ENCODE data around the gene RAD9A. TPM values are rescaled to one million over a fixed set of nuclear protein-coding genes. Genes with fewer than 3 reads are reported as not detected.

RAD9A gene
- total and polyA plus RNA-seq, 5 donors from 2014 or later = 3.5 to 27.5 (median 6.7) TPM

- H3K4me1 Mint-ChIP-seq = peaks cover 2 to 40% (median 20%) of the 10 kb centered on the region in 4 donors
- peak; percentile 79 to 83 (median 82) for DNase-seq
- no peaks in the 10 kb centered on the region for H3K9me3 ChIP-seq (ENCODE audit: control insufficient read depth in 2 of 2, low read length in 2 of 2)
- H3K36me3 ChIP-seq (ENCODE audit: control insufficient read depth, insufficient read depth, low read length) = no peaks in the 10 kb centered on the region
- no peaks in the 10 kb centered on the region for H3K36me3 Mint-ChIP-seq
- ATAC-seq (ENCODE audit: low read depth in 2 of 2) = peak; percentile 71 to 72
- peaks cover 51% of the 10 kb centered on the region for H3K27me3 Mint-ChIP-seq
- H3K4me3 Mint-ChIP-seq = peak overlapping the region; percentile 95 to 97 (median 96)
- H3K4me3 ChIP-seq (ENCODE audit: low read depth, low read length) = peak overlapping the region; percentile 13
- peak overlapping the region; percentile 84 to 97 (median 88) for H3K27ac Mint-ChIP-seq
- no peaks in the 10 kb centered on the region for H3K27me3 ChIP-seq (ENCODE audit: control insufficient read depth, insufficient read depth, low read length)
- H3K9me3 Mint-ChIP-seq = peaks cover 0 to 3% (median 0%) of the 10 kb centered on the region in 7 donors
- peak overlapping the region; percentile 73 for H3K27ac ChIP-seq (ENCODE audit: insufficient read depth, low read length, poor library complexity, severe bottlenecking)
- peaks cover 38% of the 10 kb centered on the region for H3K4me1 ChIP-seq (ENCODE audit: control insufficient read depth, insufficient read depth, low read length, poor library complexity, severe bottlenecking)
Measured at GRCh38 chr11:67373648-67374570, 17.9 kb upstream of the RAD9A start.

GRCh38 chr11:67374571-67375281 lies 17.1 kb upstream of the RAD9A start:
- no peak overlapping the region for H3K4me3 ChIP-seq (ENCODE audit: low read depth, low read length)
- peaks cover 0 to 33% (median 18%) of the 10 kb centered on the region in 4 donors for H3K4me1 Mint-ChIP-seq

GRCh38 chr11:67375320-67376055 lies 16.3 kb upstream of the RAD9A start:
- Histone ChIP-seq H3K27ac (ENCODE audit: insufficient read depth, low read length, poor library complexity, severe bottlenecking) (no peak overlapping the region), H3K4me3 (ENCODE audit: low read depth, low read length) (no peak overlapping the region), H3K27me3 (ENCODE audit: control insufficient read depth, insufficient read depth, low read length) (no peaks in the 10 kb centered on the region), H3K36me3 (ENCODE audit: control insufficient read depth, insufficient read depth, low read length) (no peaks in the 10 kb centered on the region), H3K9me3 (ENCODE audit: control insufficient read depth in 2 of 2, low read length in 2 of 2) (no peaks in the 10 kb centered on the region), H3K4me1 (ENCODE audit: control insufficient read depth, insufficient read depth, low read length, poor library complexity, severe bottlenecking) (peaks cover 38% of the 10 kb centered on the region)
- no peak for DNase-seq
- H3K27me3 Mint-ChIP-seq = peaks cover 46% of the 10 kb centered on the region
- ATAC-seq (ENCODE audit: low read depth in 2 of 2) = no peak
- H3K36me3 Mint-ChIP-seq = no peaks in the 10 kb centered on the region
- peaks cover 0 to 28% (median 18%) of the 10 kb centered on the region in 4 donors for H3K4me1 Mint-ChIP-seq
- peaks cover 0 to 3% (median 0%) of the 10 kb centered on the region in 7 donors for H3K9me3 Mint-ChIP-seq
- no peak overlapping the region for H3K27ac Mint-ChIP-seq
- peak overlapping the region in 3 of 4 donors; percentile 32 to 38 (median 33) for H3K4me3 Mint-ChIP-seq

More at GRCh38 chr11:67374571-67375281, 17.1 kb upstream of the RAD9A start:
- peaks cover 0 to 3% (median 0%) of the 10 kb centered on the region in 7 donors for H3K9me3 Mint-ChIP-seq
- peaks cover 48% of the 10 kb centered on the region for H3K27me3 Mint-ChIP-seq
- H3K9me3 ChIP-seq (ENCODE audit: control insufficient read depth in 2 of 2, low read length in 2 of 2) = no peaks in the 10 kb centered on the region
- no peaks in the 10 kb centered on the region for H3K36me3 Mint-ChIP-seq
- no peak overlapping the region for H3K27ac ChIP-seq (ENCODE audit: insufficient read depth, low read length, poor library complexity, severe bottlenecking)
- DNase-seq (no peak), ATAC-seq (ENCODE audit: low read depth in 2 of 2) (no peak)
- peak overlapping the region; percentile 47 to 97 (median 86) for H3K4me3 Mint-ChIP-seq
- H3K36me3 ChIP-seq (ENCODE audit: control insufficient read depth, insufficient read depth, low read length) = no peaks in the 10 kb centered on the region
- H3K27me3 ChIP-seq (ENCODE audit: control insufficient read depth, insufficient read depth, low read length) = no peaks in the 10 kb centered on the region
- H3K27ac Mint-ChIP-seq = peak overlapping the region in 2 of 3 donors; percentile 79 to 84
- H3K4me1 ChIP-seq (ENCODE audit: control insufficient read depth, insufficient read depth, low read length, poor library complexity, severe bottlenecking) = peaks cover 38% of the 10 kb centered on the region

GRCh38 chr11:67376063-67376820 lies 15.5 kb upstream of the RAD9A start:
- Mint-ChIP-seq H3K4me1 (peaks cover 0 to 24% (median 15%) of the 10 kb centered on the region in 4 donors), H3K36me3 (no peaks in the 10 kb centered on the region), H3K27me3 (peaks cover 38% of the 10 kb centered on the region), H3K4me3 (peak overlapping the region in 2 of 4 donors; percentile 33 to 44), H3K27ac (peak overlapping the region in 2 of 3 donors; percentile 69 to 88), H3K9me3 (peaks cover 0 to 3% (median 0%) of the 10 kb centered on the region in 7 donors)
- DNase-seq = no peak
- Histone ChIP-seq H3K27me3 (ENCODE audit: control insufficient read depth, insufficient read depth, low read length) (no peaks in the 10 kb centered on the region), H3K27ac (ENCODE audit: insufficient read depth, low read length, poor library complexity, severe bottlenecking) (no peak overlapping the region), H3K4me3 (ENCODE audit: low read depth, low read length) (no peak overlapping the region), H3K4me1 (ENCODE audit: control insufficient read depth, insufficient read depth, low read length, poor library complexity, severe bottlenecking) (peaks cover 33% of the 10 kb centered on the region), H3K9me3 (ENCODE audit: control insufficient read depth in 2 of 2, low read length in 2 of 2) (no peaks in the 10 kb centered on the region), H3K36me3 (ENCODE audit: control insufficient read depth, insufficient read depth, low read length) (no peaks in the 10 kb centered on the region)
- no peak for ATAC-seq (ENCODE audit: low read depth in 2 of 2)

GRCh38 chr11:67376873-67377808 lies 14.6 kb upstream of the RAD9A start:
- H3K27ac Mint-ChIP-seq = peak overlapping the region in 2 of 3 donors; percentile 32 to 88
- H3K4me1 ChIP-seq (ENCODE audit: control insufficient read depth, insufficient read depth, low read length, poor library complexity, severe bottlenecking) = peaks cover 24% of the 10 kb centered on the region

GRCh38 chr11:67378544-67378943 lies 13.2 kb upstream of the RAD9A start:
- H3K36me3 Mint-ChIP-seq = no peaks in the 10 kb centered on the region
- H3K27me3 Mint-ChIP-seq = peaks cover 35% of the 10 kb centered on the region
- H3K4me3 ChIP-seq (ENCODE audit: low read depth, low read length) = no peak overlapping the region
- DNase-seq (no peak), ATAC-seq (ENCODE audit: low read depth in 2 of 2) (no peak)
- H3K27me3 ChIP-seq (ENCODE audit: control insufficient read depth, insufficient read depth, low read length) = no peaks in the 10 kb centered on the region
- H3K4me1 Mint-ChIP-seq = peaks cover 0 to 22% (median 12%) of the 10 kb centered on the region in 4 donors
- no peak overlapping the region for H3K27ac Mint-ChIP-seq
- H3K36me3 ChIP-seq (ENCODE audit: control insufficient read depth, insufficient read depth, low read length) = no peaks in the 10 kb centered on the region
- no peak overlapping the region for H3K4me3 Mint-ChIP-seq
- peaks cover 18% of the 10 kb centered on the region for H3K4me1 ChIP-seq (ENCODE audit: control insufficient read depth, insufficient read depth, low read length, poor library complexity, severe bottlenecking)
- no peak overlapping the region for H3K27ac ChIP-seq (ENCODE audit: insufficient read depth, low read length, poor library complexity, severe bottlenecking)
- H3K9me3 ChIP-seq (ENCODE audit: control insufficient read depth in 2 of 2, low read length in 2 of 2) = no peaks in the 10 kb centered on the region
- H3K9me3 Mint-ChIP-seq = peaks cover 0 to 2% (median 0%) of the 10 kb centered on the region in 7 donors

More at GRCh38 chr11:67376873-67377808, 14.6 kb upstream of the RAD9A start:
- H3K27me3 ChIP-seq (ENCODE audit: control insufficient read depth, insufficient read depth, low read length) = no peaks in the 10 kb centered on the region
- H3K4me3 ChIP-seq (ENCODE audit: low read depth, low read length) = no peak overlapping the region
- ATAC-seq (ENCODE audit: low read depth in 2 of 2) (no peak), DNase-seq (no peak)
- H3K27me3 Mint-ChIP-seq = peaks cover 32% of the 10 kb centered on the region
- H3K36me3 ChIP-seq (ENCODE audit: control insufficient read depth, insufficient read depth, low read length) = no peaks in the 10 kb centered on the region
- H3K27ac ChIP-seq (ENCODE audit: insufficient read depth, low read length, poor library complexity, severe bottlenecking) = no peak overlapping the region
- H3K4me3 Mint-ChIP-seq = peak overlapping the region in 1 of 4 donors; percentile 44
- H3K9me3 Mint-ChIP-seq = peaks cover 0 to 3% (median 0%) of the 10 kb centered on the region in 7 donors
- peaks cover 0 to 16% (median 10%) of the 10 kb centered on the region in 4 donors for H3K4me1 Mint-ChIP-seq
- H3K9me3 ChIP-seq (ENCODE audit: control insufficient read depth in 2 of 2, low read length in 2 of 2) = no peaks in the 10 kb centered on the region
- no peaks in the 10 kb centered on the region for H3K36me3 Mint-ChIP-seq

Measured in CD4-positive, CD25-positive, alpha-beta regulatory T cell (primary cell).